ENCODE measurements around the gene OR2A25.

- TF ChIP-seq, protein P1, sequence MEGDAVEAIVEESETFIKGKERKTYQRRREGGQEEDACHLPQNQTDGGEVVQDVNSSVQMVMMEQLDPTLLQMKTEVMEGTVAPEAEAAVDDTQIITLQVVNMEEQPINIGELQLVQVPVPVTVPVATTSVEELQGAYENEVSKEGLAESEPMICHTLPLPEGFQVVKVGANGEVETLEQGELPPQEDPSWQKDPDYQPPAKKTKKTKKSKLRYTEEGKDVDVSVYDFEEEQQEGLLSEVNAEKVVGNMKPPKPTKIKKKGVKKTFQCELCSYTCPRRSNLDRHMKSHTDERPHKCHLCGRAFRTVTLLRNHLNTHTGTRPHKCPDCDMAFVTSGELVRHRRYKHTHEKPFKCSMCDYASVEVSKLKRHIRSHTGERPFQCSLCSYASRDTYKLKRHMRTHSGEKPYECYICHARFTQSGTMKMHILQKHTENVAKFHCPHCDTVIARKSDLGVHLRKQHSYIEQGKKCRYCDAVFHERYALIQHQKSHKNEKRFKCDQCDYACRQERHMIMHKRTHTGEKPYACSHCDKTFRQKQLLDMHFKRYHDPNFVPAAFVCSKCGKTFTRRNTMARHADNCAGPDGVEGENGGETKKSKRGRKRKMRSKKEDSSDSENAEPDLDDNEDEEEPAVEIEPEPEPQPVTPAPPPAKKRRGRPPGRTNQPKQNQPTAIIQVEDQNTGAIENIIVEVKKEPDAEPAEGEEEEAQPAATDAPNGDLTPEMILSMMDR (conservative IDR thresholded peaks at IDR 0.05 in 1 of 2, IDR thresholded peaks at IDR 0.05 in 1 of 2; ENCODE audit: low read depth in 1 of 2, low read length in 2 of 2), result no peak
- TF ChIP-seq EZH2 (IDR thresholded peaks at IDR 0.05; ENCODE audit: low read length, missing control alignments), result no peak
These were observed 49.3 kb upstream of the OR2A25 start for GRCh38 chr7:144020340-144020739.

Data from fibroblast of lung (primary cell).